K562 (cell line): Measurements from ENCODE around the gene TARBP2. TPM values are rescaled to one million over a fixed set of nuclear protein-coding genes. Genes with fewer than 3 reads are reported as not detected.

Experiments used
- CREM ChIP-seq: IDR thresholded peaks from 2 replicates; pipeline ENCODE4 v1.6.1; 2014; ENCODE audit warnings: antibody characterized with exemption, low read depth
- CXXC5 ChIP-seq: fragments of 250-450 bp; sonication (Bioruptor Pico); IDR thresholded peaks from 2 replicates; pipeline ENCODE4 v1.8.0; 2022; ENCODE audit warnings: inconsistent platforms, mild to moderate bottlenecking, moderate library complexity
- E2F3 ChIP-seq: fragments of 250-450 bp; sonication (Bioruptor Pico); IDR thresholded peaks from 2 replicates; pipeline ENCODE4 v1.4.0; 2020; ENCODE audit warnings: mild to moderate bottlenecking
- FIP1L1 ChIP-seq: fragments of 200-400 bp; formaldehyde crosslinking; IDR thresholded peaks from 2 replicates; pipeline ENCODE4 v1.6.1; 2018; ENCODE audit warnings: mild to moderate bottlenecking, low read depth, low read length; ENCODE audit not compliant: poor library complexity, severe bottlenecking
- GATAD2A ChIP-seq: fragments of 450-650 bp; IDR thresholded peaks from 2 replicates; pipeline ENCODE4 v1.6.1; 2017
- NCOA1 ChIP-seq: fragments of 450-650 bp; IDR thresholded peaks from 2 replicates; pipeline ENCODE4 v1.6.1; 2016; ENCODE audit warnings: low read depth
- NCOR1 ChIP-seq: fragments of 450-650 bp; IDR thresholded peaks from 2 replicates; pipeline ENCODE4 v1.6.1; 2016; ENCODE audit warnings: mild to moderate bottlenecking, moderate library complexity
- PCBP1 ChIP-seq: fragments of 200-400 bp; formaldehyde crosslinking; IDR thresholded peaks from 2 replicates; pipeline ENCODE4 v1.6.1; 2018; ENCODE audit warnings: mild to moderate bottlenecking, low read depth, low read length; ENCODE audit not compliant: poor library complexity, severe bottlenecking
- PTRF ChIP-seq: fragments of 450-650 bp; IDR thresholded peaks from 2 replicates; pipeline ENCODE4 v1.6.1; 2016; ENCODE audit warnings: mild to moderate bottlenecking, missing genetic modification characterization, missing compliant biosample characterization
- PYGO2 ChIP-seq: fragments of 450-650 bp; IDR thresholded peaks from 2 replicates; pipeline ENCODE4 v1.6.1; 2016; ENCODE audit warnings: mild to moderate bottlenecking, missing genetic modification characterization, moderate library complexity, missing compliant biosample characterization
- SMARCA5 ChIP-seq: fragments of 450-650 bp; IDR thresholded peaks from 2 replicates; pipeline ENCODE4 v1.6.1; 2016
- SNRNP70 ChIP-seq: fragments of 200-400 bp; formaldehyde crosslinking; optimal IDR thresholded peaks from 2 replicates; pipeline ENCODE3; 2017; ENCODE audit warnings: low read depth, low read length
- ZBTB7A ChIP-seq: IDR thresholded peaks from 2 replicates; pipeline ENCODE4 v1.6.1; 2011; ENCODE audit warnings: low read depth, mild to moderate bottlenecking, low read length, moderate library complexity, borderline replicate concordance; ENCODE audit not compliant: control insufficient read depth
- polyA plus RNA-seq, 8 experiments: library from polyadenylated mRNA; depleted of rRNA in 4 of 8; stranded (reverse) in 5 of 8; unstranded in 3 of 8; fragments of >200 nt; fragmentation: Nextera tagmentation in 2 of 8; fragmentation: Illumina TruSeq in 1 of 8; extraction: Ambion mirVana in 2 of 8; extraction: Trizol in 1 of 8; gene quantifications; 2 replicates each; pipeline versions ENCODE4 v1.2.1 to v1.2.3, GENCODE V29; 2011 to 2014; ENCODE audit warnings: inconsistent platforms in 1 of 8, missing spikeins in 1 of 8
- total RNA-seq, 7 experiments: library from RNA; depleted of rRNA in 6 of 7; stranded (reverse); fragments of >200 nt in 6 of 7; fragmentation: Illumina TruSeq in 2 of 7; extraction: Trizol in 2 of 7; gene quantifications; 2 replicates each; pipeline versions ENCODE4 v1.2.1 to v1.2.3, GENCODE V29; 2011 to 2021; ENCODE audit warnings: low replicate concordance in 1 of 7
- TF ChIP-seq, protein P1 (sequence below), 2 experiments: IDR thresholded peaks in 1 of 2; conservative IDR thresholded peaks in 1 of 2; 2 replicates each; pipeline ENCODE4 v1.6.1; 2016; ENCODE audit warnings: low read depth in 2 of 2, mild to moderate bottlenecking in 1 of 2, missing compliant biosample characterization in 1 of 2, missing genetic modification characterization in 1 of 2, moderate library complexity in 1 of 2
- TF ChIP-seq, protein P2 (sequence below): sonication (generic); formaldehyde crosslinking; IDR thresholded peaks from 2 replicates; pipeline ENCODE4 v1.8.0; 2022; ENCODE audit warnings: mild to moderate bottlenecking, low read depth, missing genetic modification reagents
- TF ChIP-seq, protein P3 (sequence below), 2 experiments: fragments of 450-650 bp; conservative IDR thresholded peaks; 2 replicates each; pipeline ENCODE4 v1.6.1; 2017; ENCODE audit warnings: mild to moderate bottlenecking in 2 of 2, moderate library complexity in 2 of 2
- TF ChIP-seq, protein P4 (sequence below): fragments of 450-650 bp; formaldehyde crosslinking; IDR thresholded peaks from 2 replicates; pipeline ENCODE4 v1.4.0; 2022; ENCODE audit warnings: mild to moderate bottlenecking, moderate library complexity
- TF ChIP-seq, protein P5 (sequence below): fragments of 450-650 bp; IDR thresholded peaks from 2 replicates; pipeline ENCODE4 v1.6.1; 2016; ENCODE audit warnings: borderline replicate concordance

Gene TARBP2
- total and polyA plus RNA-seq, 9 of the 15 experiments (the other 6 are each of a cell fraction or from before 2014, with no cell fraction given) = 5.6 to 69.0 (median 44.6) TPM

DNA sequence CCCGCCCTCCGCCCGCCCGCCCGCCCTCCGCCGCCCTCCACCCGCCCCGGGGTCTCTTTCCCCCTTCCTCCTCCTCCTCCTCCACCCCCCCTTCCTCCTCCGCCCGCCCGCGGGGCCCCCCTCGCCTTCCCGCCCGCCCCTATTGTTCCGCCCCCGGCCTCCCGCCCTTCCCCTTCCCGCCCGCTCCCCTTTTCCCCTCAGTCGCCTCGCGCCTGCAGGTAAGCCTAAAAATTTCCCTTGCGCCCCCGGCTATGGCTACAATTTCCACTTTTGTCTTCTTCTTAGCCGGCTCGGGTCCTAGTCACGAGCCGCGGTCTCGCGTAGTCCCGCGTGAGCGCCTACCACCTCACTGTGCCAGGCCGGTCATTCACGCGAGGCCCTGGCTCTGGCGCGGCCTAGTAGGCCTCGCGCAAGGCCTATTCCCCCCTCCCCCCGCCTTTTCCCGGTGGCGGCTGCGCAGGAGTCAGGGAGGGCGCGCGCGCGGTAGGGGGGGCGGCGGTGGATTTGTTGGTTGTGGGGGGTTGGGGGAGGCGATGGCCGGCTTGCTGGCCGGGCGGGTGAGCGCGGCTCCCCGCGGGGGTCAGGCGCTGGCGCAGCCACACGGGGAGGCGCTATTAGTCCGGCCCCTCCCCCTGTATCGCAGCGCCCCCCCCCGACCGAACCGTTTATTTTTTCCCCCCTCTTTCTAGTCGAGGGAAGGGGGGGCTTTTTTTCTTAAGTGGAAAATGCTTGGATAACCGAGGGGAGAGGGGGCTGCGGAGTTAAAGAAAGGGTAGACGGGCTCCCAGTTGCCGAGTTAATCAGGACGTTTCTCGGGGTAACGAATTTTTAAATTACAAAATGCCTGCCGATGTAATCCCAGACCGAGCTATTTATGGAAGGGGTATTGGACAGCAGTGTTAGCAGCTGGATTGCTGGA is 48.7 kb upstream of the TARBP2 start (continued):
- TF ChIP-seq, protein P1, sequence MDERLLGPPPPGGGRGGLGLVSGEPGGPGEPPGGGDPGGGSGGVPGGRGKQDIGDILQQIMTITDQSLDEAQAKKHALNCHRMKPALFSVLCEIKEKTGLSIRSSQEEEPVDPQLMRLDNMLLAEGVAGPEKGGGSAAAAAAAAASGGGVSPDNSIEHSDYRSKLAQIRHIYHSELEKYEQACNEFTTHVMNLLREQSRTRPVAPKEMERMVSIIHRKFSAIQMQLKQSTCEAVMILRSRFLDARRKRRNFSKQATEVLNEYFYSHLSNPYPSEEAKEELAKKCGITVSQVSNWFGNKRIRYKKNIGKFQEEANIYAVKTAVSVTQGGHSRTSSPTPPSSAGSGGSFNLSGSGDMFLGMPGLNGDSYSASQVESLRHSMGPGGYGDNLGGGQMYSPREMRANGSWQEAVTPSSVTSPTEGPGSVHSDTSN (CRISPR knock-in tag; IDR thresholded peaks at IDR 0.05; ENCODE audit: low read depth) = peak; percentile 15; the same call in 1 of the 2 replicates
- TF ChIP-seq, protein P1 (tag; conservative IDR thresholded peaks at IDR 0.05; ENCODE audit: low read depth) = no peak
- TF ChIP-seq NCOA1 (peak; percentile 12; the same call in 1 of the 2 replicates), PYGO2 (tag) (no peak), PCBP1 (peak; percentile 97), NCOR1 (peak; percentile 47), GATAD2A (0 out of 2 replicates have a peak, but pooled peaks have one; percentile 15), ZBTB7A (peak; percentile 80), SNRNP70 (no peak), SMARCA5 (no peak), PTRF (tag) (no peak), FIP1L1 (peak; percentile 93), CREM (peak; percentile 66), CXXC5 (CRISPR knock-in tag) (peak; percentile 25), E2F3 (CRISPR knock-in tag) (peak; percentile 64; the same call in 1 of the 2 replicates)
- TF ChIP-seq, protein P2, sequence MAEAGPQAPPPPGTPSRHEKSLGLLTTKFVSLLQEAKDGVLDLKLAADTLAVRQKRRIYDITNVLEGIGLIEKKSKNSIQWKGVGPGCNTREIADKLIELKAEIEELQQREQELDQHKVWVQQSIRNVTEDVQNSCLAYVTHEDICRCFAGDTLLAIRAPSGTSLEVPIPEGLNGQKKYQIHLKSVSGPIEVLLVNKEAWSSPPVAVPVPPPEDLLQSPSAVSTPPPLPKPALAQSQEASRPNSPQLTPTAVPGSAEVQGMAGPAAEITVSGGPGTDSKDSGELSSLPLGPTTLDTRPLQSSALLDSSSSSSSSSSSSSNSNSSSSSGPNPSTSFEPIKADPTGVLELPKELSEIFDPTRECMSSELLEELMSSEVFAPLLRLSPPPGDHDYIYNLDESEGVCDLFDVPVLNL (CRISPR knock-in tag) = peak; percentile 81; the same call in 1 of the 2 replicates
- TF ChIP-seq, protein P3, sequence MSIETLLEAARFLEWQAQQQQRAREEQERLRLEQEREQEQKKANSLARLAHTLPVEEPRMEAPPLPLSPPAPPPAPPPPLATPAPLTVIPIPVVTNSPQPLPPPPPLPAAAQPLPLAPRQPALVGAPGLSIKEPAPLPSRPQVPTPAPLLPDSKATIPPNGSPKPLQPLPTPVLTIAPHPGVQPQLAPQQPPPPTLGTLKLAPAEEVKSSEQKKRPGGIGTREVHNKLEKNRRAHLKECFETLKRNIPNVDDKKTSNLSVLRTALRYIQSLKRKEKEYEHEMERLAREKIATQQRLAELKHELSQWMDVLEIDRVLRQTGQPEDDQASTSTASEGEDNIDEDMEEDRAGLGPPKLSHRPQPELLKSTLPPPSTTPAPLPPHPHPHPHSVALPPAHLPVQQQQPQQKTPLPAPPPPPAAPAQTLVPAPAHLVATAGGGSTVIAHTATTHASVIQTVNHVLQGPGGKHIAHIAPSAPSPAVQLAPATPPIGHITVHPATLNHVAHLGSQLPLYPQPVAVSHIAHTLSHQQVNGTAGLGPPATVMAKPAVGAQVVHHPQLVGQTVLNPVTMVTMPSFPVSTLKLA (conservative IDR thresholded peaks at IDR 0.05) = peak; percentile 41 to 43
- TF ChIP-seq, protein P4, sequence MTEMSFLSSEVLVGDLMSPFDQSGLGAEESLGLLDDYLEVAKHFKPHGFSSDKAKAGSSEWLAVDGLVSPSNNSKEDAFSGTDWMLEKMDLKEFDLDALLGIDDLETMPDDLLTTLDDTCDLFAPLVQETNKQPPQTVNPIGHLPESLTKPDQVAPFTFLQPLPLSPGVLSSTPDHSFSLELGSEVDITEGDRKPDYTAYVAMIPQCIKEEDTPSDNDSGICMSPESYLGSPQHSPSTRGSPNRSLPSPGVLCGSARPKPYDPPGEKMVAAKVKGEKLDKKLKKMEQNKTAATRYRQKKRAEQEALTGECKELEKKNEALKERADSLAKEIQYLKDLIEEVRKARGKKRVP (CRISPR knock-in tag) = peak; percentile 36; the same call in 1 of the 2 replicates
- TF ChIP-seq, protein P5, sequence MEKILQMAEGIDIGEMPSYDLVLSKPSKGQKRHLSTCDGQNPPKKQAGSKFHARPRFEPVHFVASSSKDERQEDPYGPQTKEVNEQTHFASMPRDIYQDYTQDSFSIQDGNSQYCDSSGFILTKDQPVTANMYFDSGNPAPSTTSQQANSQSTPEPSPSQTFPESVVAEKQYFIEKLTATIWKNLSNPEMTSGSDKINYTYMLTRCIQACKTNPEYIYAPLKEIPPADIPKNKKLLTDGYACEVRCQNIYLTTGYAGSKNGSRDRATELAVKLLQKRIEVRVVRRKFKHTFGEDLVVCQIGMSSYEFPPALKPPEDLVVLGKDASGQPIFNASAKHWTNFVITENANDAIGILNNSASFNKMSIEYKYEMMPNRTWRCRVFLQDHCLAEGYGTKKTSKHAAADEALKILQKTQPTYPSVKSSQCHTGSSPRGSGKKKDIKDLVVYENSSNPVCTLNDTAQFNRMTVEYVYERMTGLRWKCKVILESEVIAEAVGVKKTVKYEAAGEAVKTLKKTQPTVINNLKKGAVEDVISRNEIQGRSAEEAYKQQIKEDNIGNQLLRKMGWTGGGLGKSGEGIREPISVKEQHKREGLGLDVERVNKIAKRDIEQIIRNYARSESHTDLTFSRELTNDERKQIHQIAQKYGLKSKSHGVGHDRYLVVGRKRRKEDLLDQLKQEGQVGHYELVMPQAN = peak; percentile 67; the same call in 1 of the 2 replicates
